HTERT RPE-1 (cell line): ENCODE measurements around the gene HLA-DMB.

Source experiments
- in situ Hi-C: fragments of 300-500 bp; cut with MboI; formaldehyde crosslinking; loops from 4 replicates; pipeline ENCODE4 v1.14.3; 2020; ENCODE audit warnings: low sequenced_read_pairs

Gene HLA-DMB

DNA sequence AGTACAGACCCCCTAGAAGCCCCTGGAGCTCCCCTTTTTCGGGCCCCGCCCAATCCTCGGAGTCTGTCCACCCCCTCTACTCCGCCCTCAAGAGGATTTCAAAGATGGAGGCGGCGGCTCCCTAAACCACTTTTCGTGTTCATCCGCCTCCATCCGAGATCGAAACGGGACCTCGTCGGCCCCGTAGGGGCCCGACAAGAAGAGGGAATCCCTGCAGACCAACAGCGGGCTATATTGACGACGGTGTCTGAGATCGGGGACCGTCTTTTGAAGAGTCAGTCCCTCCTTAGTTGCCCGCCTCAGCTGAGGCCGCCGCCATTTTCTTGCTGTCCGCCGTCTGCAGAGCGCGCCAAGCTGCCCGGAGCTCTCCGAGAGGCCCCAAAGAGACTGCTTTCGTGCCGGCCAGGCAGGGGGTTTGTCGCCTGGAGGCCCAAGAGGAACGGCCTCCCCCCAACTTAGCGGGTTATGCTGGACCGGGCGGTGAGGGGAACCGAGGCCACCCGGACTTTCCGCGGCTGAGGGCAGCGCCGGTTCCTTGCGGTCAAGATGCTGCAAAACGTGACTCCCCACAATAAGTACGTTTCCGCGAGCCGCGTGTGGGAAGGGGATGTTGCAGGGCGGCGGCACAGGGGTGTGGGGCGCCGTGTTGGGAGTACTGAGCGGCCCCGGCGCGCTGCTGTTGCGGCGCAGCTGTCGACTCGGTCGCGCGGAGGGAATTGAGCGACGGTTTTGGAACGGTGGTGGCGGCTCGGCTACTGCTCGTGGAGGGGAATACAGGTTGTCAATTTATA, 31.7 kb upstream of the HLA-DMB start:
- in situ Hi-C loops: no loop called here

DNA sequence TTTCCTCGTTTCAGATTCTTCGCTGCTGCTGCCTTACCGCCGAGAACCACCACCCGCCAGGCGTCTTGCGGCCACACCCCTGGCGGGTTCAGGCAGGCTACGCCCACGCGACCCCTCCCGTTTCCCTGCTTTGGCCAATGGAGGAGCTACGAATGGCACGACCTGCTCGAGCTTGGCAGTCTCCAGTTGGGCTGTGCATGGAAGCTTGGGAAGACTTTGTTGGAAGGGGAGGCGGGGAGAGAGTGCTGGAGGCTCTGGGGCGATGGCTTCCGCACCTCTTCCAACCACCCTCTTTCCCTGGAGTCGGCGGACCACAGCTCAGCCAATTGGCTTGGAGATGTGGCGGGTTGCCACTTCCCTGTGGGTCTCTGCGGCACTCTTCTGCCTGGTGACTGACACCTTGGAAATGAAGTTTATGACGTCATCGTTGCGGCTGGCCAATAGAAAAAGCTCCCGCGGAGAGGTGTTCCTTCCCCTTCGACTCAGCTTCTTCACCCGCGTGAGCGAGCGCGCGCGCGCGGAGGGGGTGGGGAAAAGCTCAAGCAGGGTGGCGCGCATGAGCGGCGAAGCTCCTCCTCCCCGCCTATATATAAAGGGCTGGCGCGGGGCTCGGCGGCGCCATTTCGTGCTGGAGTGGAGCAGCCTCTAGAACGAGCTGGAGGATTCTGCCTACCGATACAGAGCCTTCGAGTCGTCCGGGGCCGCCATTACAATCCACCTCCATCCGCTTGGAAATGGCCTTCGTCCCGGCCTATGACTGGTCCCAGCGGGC, 30.9 kb upstream of the HLA-DMB start:
- in situ Hi-C loops: no loop called here

DNA sequence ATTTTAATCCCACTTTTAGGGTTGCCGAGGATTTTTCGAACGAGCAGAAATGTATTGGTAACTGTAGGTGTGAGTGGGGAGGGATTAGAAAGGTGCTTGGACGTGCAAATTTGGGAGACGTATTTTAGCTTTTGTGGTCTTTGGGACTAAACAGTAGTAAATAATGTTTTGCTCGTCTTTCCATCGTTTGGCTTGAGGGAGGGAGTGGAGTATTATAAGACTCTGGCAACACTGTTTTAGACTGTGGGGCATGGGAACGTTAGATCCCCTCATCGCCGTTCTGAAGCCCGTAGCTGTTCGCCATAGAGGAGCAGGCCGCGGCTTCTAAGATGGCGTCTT, 30.4 kb upstream of the HLA-DMB start:
- in situ Hi-C loops: no loop called here

DNA sequence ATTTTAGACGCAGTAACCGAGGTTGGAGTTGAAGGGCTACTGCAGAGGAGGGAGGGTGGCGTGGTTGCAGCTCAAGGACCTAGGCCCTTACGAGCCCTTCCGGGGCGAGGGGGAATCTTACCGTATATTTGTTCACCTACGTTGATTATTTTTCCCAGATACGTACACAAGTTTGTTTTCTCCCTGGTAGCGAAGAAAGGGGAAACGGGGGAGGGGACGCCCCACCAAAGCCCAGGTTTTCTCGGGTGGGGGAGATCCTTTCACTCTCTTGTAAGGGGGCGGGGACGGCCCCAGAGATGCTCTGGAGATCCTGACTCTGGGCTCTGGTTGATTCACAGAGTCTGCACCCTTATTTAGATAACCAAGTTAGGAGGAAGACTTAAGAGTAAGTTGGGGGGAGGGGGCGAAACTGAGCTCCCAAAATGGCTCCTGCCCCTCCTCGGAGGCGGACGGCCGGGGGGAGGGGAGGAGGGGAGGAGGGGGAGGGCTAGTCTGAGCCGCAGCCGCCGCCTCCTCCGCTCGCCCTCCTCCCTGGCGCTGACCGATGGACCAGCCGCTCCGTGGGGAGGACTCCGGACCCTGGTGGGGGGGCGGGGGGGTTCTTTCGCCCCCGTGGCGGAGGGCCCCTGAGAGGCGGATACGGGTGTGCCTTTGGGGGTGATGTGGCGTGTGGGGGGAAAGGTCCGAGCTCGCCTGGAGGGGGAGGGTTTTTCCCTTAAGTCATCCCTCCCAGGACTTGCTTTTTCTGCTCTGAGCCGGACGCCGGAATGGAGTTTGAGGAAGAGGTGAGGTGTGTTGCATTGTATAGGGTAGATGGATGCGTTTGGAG, 29.8 kb upstream of the HLA-DMB start:
- in situ Hi-C loops: no loop called here

DNA sequence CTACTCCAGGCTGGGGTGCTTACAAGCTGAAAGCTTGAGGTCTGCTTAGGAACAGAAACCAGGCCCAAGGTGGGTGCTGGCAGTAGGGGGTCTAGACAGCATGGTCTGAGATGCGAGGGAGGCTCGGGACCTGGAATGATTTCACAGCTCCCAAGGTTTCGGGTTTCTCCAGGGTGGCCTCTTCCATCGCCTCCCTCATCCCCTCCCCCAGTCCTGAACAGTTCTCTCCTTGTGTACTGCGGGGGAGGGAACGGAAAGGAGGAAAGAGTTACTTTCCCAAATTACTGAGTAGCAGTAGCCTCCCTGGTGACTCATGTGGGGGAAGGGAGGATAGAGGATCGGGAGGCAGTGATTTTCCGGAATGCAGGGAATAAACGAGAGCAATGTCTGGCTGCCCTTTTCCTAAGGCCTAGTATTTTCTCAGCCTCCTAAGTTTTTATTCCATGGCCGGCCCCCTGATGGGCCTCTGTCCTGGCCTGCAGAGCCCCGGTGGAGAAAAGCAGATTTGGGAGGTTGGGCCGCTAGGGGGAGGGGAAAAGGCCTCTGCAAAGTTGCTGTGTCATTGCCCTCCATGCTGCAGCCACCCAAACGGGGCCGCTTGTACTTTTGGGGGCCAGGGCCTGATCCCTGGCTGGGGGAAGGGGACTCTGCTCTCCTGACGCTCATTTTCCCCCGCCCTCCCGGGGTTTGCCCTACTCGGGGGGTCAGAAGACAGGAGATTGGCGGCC, 29.0 kb upstream of the HLA-DMB start:
- in situ Hi-C loops: no loop called here

DNA sequence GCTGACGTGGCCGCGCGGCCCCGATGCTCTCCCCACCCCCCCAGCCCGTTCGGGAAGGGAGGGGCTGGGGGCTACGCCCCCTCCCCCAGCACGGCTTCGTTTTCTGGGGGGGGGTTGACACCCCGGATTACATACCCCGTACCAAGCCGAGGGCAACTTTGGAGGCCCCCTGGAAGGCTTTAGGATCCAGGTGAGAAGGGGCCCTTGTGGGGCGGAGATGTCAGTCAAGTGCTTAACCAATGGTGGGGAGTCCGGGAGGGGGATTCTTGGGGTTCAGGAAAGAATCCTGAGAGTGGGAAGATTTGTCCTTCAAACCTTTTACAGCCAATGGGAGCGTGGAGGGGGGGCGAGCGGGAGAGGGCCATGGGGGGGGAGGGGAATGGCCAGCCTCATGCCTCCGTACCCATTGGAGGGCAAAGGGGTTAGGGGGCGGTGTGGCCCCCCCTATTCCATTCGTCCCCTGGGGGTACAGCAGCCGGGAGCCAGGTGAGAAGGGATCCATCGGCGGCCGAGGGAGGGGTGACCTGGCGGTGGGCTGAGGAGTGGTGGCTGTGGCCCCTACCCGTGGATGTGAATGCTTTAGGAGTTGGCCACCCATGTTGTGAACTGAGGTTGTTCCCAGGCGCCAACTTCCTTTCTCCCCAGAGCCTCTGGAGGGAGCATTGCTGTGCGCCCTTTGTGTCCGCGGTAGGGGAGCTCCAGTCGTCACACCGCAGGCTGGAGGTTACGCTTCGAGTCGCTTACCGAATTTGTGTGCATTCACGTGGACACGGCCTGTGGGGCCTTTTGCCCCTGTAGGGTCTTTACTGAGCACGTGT, 28.2 kb upstream of the HLA-DMB start:
- in situ Hi-C loops: no loop called here

DNA sequence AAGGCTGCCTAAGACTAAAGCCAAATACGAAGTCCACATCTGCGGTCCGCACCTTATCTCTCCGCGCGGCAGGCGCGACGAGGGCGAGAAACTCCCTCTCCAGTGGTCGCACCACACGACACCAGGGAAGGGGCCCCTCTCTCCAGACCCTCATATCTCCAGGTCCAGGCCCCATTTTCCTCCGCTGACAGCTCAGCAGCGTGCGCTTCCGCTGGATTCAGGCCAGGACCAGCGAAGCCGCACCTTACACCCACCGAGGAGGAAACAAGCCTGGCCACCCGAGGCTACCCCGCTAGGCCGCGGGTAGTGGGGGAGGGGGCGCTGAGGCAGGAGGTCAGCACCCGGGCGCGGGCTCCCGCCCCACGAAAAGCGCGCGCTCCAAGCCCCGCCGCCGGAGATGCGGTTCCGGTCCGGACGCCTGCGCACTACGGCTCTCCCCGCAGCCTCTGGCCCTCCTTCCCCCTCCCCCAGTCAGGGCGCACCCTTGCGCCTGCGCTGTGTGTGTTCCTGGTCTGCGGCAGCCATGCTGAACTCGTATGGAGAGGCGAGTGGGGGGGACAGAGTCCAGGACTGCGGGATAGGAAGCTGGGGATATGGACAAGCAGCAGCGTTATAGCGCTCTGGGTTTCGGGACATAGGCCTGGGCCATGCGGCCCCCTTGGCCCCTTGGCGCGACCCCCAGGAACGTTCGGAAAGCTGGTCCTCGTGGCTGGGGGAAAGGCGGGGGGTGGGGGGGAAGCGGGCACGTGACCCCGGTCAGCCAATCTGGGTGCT, 27.5 kb upstream of the HLA-DMB start, which contains the start of gene BRD2:
Gene BRD2, plus strand, starts transcription at position 502 of the 774 bp plus-strand sequence. CDS start 4,305 bp downstream, outside the sequence.
- in situ Hi-C loops: no loop called here

DNA sequence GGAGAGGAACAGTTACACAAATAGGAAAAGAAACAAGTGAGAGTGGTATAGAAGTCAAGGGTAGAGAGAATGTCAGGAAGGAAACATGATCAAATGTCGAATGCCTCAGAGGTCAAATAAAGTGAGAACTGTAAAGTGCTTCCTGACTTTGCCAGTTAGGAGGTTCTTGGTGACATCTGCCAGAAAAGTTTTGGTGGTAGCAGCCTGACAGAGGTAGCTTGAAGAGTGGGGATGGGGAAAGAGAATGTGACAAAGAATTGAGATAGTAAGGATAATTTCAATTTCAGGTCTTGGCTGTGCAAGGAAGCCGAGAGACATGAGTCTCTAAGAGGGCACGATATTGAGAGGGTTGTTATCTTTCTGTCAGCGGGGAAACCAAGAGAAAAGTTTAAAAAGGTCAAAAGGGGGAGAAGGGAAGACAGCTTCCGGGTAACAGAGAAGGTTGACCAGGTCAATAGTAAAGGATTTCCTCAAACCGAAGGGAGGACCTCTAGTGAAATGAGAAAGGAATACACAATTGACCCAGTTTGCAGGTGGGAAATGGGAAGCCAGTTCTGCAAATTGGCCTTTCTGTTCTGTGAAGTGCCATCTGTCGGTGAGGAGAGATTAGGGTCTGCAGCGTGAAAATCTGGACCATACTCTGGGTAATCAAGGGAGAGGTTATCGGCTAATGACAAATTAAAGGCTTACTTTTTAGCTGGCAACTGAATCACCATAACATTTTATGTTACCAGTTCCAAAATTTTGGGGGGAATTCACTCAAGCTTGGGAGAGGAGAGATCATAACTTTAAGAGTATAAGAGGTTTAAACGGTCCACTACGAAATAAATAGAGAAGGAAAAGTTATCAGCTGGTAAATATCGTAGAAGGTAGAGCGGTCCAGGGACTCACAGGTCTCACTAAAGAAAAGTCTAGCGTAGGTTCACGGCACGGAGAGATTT, 26.6 kb upstream of the HLA-DMB start:
- in situ Hi-C loops: no loop called here

DNA sequence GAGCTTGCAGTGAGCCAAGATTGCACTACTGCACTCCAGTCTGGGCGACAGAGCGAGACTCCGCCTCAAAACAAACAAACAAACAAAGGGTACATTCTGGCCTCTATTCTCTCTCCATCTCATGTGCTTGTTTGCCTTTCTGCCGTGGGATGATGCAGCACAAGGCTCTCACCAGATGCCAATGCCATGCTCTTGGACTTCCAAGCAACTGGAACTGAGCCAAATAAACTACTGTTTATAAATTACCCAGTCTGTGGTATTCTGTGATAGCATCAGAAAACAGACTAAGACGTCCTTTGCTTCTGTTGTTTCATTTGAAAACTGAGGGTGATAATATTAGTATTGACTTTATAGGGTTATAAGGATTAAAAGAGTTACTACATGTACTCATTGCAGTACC, 23.9 kb upstream of the HLA-DMB start:
- in situ Hi-C loops: no loop called here

DNA sequence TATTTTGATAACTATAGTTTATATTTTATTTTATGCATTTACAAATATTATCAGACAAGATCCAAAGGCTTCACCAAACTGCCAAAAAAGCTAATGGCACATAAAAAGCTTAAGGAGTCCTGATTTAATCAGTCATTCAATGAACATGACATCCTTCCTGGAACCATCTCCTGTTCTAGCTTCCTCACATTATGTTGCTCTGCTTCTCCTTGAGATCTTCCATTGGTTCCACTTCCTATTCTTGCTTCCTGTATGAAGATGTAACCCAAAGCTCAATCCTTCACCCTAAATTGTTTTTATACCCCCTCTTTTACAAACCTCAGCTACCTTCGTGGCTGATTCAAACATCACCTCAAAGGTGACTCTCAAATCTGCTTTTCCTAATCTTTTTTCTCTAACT, 23.0 kb upstream of the HLA-DMB start:
- in situ Hi-C loops: no loop called here

DNA sequence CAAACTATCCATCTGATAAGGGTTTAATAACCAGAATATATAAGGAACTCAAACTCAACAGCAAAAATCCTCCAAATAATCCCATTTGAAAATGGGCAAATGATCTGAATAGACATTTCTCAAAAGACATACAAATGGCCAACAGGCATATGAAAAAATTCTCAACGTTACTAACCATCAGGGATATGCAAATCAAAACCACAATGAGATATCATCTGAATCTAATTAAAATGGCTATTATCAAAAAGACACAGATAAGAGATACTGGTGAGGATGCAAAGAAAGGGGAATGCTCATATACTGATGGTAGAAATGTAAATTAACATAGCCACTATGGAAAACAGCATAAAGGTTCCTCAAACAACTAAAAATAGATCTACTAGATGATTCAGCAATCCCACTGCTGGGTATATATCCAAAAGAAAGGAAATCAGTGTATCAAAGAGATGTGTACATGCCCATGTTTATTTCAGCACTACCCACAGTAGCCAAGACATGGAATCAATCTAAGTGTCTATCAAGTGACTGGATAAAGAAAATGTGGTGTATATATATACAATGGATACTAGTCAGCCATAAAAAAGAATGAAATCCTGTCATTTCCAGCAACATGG, 21.5 kb upstream of the HLA-DMB start:
- in situ Hi-C loops: no loop called here

DNA sequence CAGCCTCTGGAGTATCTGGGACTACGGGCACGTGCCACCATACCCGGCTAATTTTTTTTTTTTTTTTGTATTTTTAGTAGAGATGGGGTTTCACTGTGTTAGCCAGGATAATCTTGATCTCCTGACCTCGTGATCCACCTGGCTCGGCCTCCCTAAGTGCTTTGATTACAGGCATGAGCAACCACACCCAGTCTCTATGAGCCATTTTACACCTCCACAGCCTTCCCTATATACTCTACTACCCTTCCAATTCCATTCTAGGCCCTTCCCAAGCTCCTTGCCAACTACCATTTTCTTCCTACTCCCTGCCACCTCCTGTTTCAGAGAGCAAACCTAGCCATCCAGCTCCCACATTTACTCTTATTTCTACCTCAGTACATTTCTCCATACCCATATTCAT, 19.7 kb upstream of the HLA-DMB start:
- in situ Hi-C loops: no loop called here

DNA sequence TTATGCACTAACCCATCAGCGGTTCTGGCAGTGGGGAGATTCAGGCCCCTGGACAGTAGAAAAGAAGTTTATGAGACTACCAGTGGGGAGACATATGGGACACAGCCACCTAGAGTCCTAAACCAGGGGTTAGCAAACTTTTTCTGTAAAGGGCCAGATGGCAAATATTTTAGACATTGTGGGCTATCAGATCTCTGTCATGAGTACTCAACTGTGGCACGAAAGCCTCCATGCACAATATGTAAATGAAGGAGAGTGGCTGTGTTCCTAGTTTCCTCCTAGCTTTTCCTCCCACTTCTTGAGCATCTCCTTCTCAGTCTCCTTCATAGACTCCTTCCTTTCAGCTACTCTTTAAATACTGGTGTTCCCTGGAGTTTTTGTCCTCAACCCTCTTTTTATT, 15.3 kb upstream of the HLA-DMB start:
- in situ Hi-C loops: no loop called here

DNA sequence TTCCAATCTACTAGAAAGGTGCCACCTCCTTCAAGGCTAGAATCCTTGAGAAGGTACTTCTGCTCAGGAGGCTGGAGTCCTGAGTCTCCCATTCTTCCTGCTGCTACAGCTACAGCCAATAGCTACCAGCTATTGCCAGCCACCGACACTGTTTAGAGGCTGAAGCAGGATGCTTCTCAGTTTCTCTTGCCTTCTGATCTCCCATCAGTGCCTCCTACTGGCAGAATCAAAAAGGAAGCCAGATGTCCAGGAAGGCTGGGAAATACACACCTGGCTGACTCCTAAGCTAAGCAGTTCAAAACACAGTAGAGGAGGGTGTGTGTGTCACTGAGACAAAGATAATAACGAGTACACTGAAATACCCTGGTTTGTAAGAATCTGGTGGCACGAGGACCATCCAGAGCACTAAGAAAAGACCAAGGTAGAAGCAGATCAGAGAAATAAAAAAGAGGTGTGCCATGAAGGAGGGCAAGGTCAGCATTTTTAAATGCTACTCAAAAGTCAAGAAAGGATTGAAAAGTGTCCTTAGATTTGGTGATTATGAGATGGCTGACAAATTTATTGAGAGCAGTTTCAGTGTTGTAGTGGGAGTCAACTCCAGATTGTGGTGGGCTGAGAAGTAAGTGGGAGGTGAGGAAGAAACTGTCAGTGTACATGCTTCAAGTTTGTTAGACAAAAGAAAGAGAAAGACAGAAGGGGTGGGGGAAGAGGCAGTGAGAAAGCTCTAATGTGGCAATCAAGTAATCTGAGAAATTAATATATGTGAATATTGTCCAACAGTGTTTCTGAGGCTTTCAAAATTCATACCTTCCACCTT, 14.4 kb upstream of the HLA-DMB start:
- in situ Hi-C loops: no loop called here

DNA sequence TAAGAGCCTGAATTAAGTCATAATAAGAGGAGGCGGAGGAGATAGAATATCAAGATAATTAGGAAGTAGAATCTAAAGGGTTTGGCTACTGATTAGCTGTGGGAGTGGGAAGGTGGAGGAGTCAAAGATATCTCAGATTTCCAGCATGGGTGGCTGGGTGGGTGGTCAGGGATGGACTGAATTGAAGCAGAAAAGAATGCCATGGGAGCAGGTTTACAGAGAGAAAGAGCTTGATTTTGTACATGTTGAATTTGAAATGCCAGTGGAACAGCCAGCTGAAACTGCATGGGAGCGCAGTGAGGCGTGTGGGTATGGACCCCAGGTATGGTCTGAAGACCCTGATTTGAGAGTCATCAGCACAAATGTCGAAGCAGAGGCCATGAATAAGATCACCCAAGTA, 13.4 kb upstream of the HLA-DMB start:
- in situ Hi-C loops: no loop called here

DNA sequence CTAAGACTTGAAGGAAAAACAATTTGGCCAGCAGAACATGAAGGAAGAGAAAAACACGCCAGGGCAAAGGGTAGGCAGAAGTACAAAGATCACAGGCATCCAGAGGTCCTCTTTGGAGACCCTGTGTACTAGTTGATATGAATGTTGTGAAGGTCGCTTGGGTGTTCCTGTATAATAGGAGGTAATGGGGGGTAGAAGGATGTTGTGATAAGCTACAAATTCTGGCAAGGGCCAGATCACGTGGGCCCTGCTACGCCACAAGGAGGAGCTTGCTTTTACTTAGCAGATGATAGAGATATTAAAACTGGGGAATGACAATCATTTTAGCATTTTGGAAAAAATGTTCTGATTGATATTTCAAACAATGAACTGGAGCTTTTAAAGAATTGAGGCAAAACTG, 12.9 kb upstream of the HLA-DMB start:
- in situ Hi-C loops: no loop called here
